Mononuclear cell (primary cell): ENCODE data around the gene ELSPBP1. TPM values are rescaled to one million over a fixed set of nuclear protein-coding genes. Genes with fewer than 3 reads are reported as not detected.

ENCODE experiments used
- H3K27me3 ChIP-seq: 2 replicates; pipeline ENCODE4 v1.6.0; 2011; ENCODE audit warnings: low read length, control low read depth; ENCODE audit not compliant: insufficient read depth
- H3K4me1 ChIP-seq: 2 replicates; pipeline ENCODE4 v1.5.1; 2011; ENCODE audit warnings: mild to moderate bottlenecking, low read length, control low read depth; ENCODE audit not compliant: insufficient read depth
- H3K4me3 ChIP-seq: 2 replicates; pipeline ENCODE4 v1.5.1; 2011; ENCODE audit warnings: mild to moderate bottlenecking, low read length, moderate library complexity
- H3K9me3 ChIP-seq: 2 replicates; pipeline ENCODE4 v1.5.1; 2011; ENCODE audit warnings: low read depth, mild to moderate bottlenecking, control low read depth, low read length
- total RNA-seq: library from RNA; depleted of rRNA; stranded (reverse); fragments of >200 nt; gene quantifications from one replicate; pipeline ENCODE4 v1.2.3, GENCODE V29; 2012

Gene ELSPBP1
- total RNA-seq, 1 donor: not detected

DNA sequence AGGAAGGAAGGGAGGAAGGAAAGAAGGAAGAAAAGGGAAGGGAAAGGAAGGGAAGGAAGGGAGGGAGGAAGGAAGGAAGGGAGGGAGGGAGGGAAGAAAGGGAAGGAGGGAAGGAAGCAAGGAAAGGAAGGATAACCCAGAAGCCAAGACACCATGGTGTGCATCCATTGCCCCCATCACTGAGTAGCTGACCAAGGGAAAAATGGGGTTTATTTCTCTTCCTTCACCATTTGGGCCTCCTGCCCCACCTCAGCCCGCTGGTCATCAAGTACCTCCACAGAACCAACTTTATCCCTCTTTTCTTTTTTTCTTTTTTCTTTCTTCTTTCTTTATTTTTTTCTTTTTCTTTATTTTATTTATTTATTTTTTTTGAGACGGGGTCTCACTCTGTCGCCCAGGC lies 29.1 kb downstream of the ELSPBP1 start:
- H3K4me3 ChIP-seq: no peak overlapping the region

DNA sequence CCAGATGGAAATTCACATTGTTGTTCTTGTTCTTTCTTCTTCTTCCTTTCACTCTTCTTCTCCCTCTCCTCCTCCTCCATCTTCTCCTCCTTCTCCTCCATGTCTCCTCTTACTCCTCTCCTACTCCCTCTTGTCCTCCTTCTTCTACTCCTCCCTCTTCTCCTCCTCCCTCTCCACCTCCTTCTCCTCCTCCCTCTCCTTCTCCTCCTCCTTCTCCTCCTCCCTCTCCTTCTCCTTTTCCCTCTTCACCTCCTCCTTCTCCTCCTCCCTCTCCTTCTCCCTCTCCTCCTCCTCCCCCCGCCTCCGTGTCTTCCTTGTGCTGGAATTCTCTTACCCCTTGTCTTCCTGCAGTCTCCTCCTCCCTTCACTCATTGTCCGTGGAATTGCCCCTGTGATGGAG lies 31.0 kb downstream of the ELSPBP1 start:
- no peaks in the 10 kb centered on the region for H3K9me3 ChIP-seq
- peaks cover 2% of the 10 kb centered on the region for H3K27me3 ChIP-seq
- H3K4me1 ChIP-seq: no peaks in the 10 kb centered on the region
- H3K4me3 ChIP-seq: no peak overlapping the region

More for the DNA sequence above, 29.1 kb downstream of the ELSPBP1 start:
- no peaks in the 10 kb centered on the region for H3K9me3 ChIP-seq
- peaks cover 2% of the 10 kb centered on the region for H3K27me3 ChIP-seq
- no peaks in the 10 kb centered on the region for H3K4me1 ChIP-seq

- Histone ChIP-seq H3K9me3 (no peaks in the 10 kb centered on the region), H3K4me1 (no peaks in the 10 kb centered on the region), H3K4me3 (no peak overlapping the region), H3K27me3 (no peaks in the 10 kb centered on the region)
These were observed 35.0 kb downstream of the ELSPBP1 start for GRCh38 chr19:48029431-48029830.

GRCh38 chr19:48030073-48030472 lies 35.6 kb downstream of the ELSPBP1 start:
- H3K4me3 ChIP-seq: no peak overlapping the region
- no peaks in the 10 kb centered on the region for H3K27me3 ChIP-seq
- H3K9me3 ChIP-seq: no peaks in the 10 kb centered on the region
- H3K4me1 ChIP-seq: no peaks in the 10 kb centered on the region

DNA sequence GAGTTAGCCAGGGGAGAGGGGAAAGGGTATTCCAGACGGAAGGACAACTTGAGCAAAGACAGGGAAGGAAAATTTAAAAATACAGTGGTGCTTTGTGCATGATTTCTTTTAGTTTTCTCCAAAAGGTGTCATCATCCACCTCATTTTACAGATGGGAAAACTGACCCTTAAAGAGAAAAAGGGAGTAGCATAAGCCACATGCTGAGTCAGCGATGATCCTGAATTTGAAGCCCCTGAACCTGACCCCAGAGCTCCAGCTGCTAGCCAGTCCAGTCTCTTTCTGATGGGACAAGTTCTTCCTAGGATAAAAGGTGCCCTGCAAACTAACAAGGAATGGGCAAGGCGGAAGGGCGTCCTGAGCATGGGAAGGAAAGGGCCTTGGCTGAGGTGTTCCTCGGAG lies 39.2 kb downstream of the ELSPBP1 start:
- Histone ChIP-seq H3K4me3 (no peak overlapping the region), H3K27me3 (no peaks in the 10 kb centered on the region), H3K9me3 (peaks cover 6% of the 10 kb centered on the region), H3K4me1 (no peaks in the 10 kb centered on the region)

GRCh38 chr19:48036765-48037164 lies 42.3 kb downstream of the ELSPBP1 start:
- Histone ChIP-seq H3K9me3 (peaks cover 6% of the 10 kb centered on the region), H3K27me3 (no peaks in the 10 kb centered on the region), H3K4me3 (no peak overlapping the region), H3K4me1 (no peaks in the 10 kb centered on the region)

- Histone ChIP-seq H3K9me3 (no peaks in the 10 kb centered on the region), H3K4me1 (no peaks in the 10 kb centered on the region), H3K4me3 (no peak overlapping the region), H3K27me3 (no peaks in the 10 kb centered on the region)
These were observed 47.6 kb downstream of the ELSPBP1 start for GRCh38 chr19:48041877-48042580.

DNA sequence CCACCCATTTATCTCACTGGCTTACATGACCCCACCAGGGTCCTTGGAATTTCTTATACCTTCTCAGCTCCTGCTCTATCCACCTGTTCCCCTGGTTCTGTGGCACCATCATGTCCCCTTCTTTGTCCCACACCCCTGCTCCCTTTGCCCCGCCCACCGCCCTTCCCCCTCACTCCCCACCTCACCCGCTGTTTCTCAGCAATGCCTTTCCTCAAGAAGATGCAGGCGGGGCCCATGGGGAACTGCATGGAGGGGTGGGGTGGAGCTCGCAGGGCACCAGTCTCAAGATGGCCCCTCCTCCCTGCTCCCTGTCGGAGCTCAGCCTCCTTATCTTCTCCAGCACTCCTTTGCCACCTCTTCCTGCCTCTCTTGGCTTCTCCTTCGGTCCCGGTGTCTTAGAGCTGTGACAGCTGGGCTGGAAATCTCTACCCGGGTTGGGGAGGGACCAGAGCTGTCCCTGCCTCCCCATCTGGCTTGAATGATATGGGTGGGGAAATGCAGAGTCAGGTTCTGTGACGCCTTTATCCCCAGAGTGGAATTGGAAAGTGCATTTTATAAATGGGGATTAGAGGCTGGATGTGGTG lies 49.3 kb downstream of the ELSPBP1 start, which contains the start of gene CABP5:
Gene CABP5, minus strand, starts transcription at position 405 of the 584 bp plus-strand sequence. Its CDS starts 157 bp downstream, at position 248.
- no peaks in the 10 kb centered on the region for H3K9me3 ChIP-seq
- no peak within 1 kb of the TSS for H3K4me3 ChIP-seq
- no peaks in the 10 kb centered on the region for H3K4me1 ChIP-seq
- H3K27me3 ChIP-seq: no peaks in the 10 kb centered on the region

DNA sequence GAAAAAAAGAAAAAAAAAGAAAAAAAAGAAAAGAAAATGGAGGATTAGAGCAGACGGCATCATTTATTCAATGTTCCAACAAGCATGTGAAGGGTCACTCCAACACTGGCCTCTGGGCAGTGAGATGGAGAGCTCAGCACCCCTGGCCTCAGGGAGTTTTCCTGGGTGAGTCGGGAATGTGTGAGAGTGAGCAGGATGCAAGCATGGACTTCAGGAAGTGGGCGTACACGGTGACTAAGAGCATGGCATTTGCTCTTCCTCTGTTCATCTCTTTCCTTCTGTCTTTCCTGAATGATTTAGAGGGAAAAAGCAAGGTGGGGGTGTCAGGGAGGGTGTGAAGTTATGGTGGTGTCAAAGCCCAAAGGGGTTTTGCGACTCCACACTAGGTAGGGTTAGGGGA lies 50.1 kb downstream of the ELSPBP1 start:
- Histone ChIP-seq H3K27me3 (no peaks in the 10 kb centered on the region), H3K4me3 (no peak overlapping the region), H3K9me3 (no peaks in the 10 kb centered on the region), H3K4me1 (no peaks in the 10 kb centered on the region)

GRCh38 chr19:48051335-48052033 lies 57.1 kb downstream of the ELSPBP1 start:
- no peaks in the 10 kb centered on the region for H3K4me1 ChIP-seq
- no peak overlapping the region for H3K4me3 ChIP-seq
- no peaks in the 10 kb centered on the region for H3K9me3 ChIP-seq
- no peaks in the 10 kb centered on the region for H3K27me3 ChIP-seq

- Histone ChIP-seq H3K27me3 (no peaks in the 10 kb centered on the region), H3K4me3 (no peak overlapping the region), H3K4me1 (no peaks in the 10 kb centered on the region), H3K9me3 (no peaks in the 10 kb centered on the region)
These were observed 58.6 kb downstream of the ELSPBP1 start for GRCh38 chr19:48053076-48053475.

GRCh38 chr19:48053856-48054255 lies 59.4 kb downstream of the ELSPBP1 start:
- H3K4me3 ChIP-seq: no peak overlapping the region
- H3K9me3 ChIP-seq: no peaks in the 10 kb centered on the region
- H3K27me3 ChIP-seq: no peaks in the 10 kb centered on the region
- H3K4me1 ChIP-seq: no peaks in the 10 kb centered on the region

GRCh38 chr19:48059331-48059730 lies 64.9 kb downstream of the ELSPBP1 start:
- H3K9me3 ChIP-seq: no peaks in the 10 kb centered on the region
- no peaks in the 10 kb centered on the region for H3K27me3 ChIP-seq
- no peaks in the 10 kb centered on the region for H3K4me1 ChIP-seq

GRCh38 chr19:48060381-48060780 lies 65.9 kb downstream of the ELSPBP1 start:
- no peaks in the 10 kb centered on the region for H3K27me3 ChIP-seq
- no peaks in the 10 kb centered on the region for H3K4me1 ChIP-seq
- H3K4me3 ChIP-seq: no peak overlapping the region
- H3K9me3 ChIP-seq: no peaks in the 10 kb centered on the region

More at GRCh38 chr19:48059331-48059730, 64.9 kb downstream of the ELSPBP1 start:
- H3K4me3 ChIP-seq: no peak overlapping the region
